Measurements from ENCODE around the gene MXRA7.

MXRA7 gene

GRCh38 chr17:76737082-76737675, 26.4 kb upstream of the MXRA7 start, which contains the start of gene SRSF2 (continued):
- TF ChIP-seq ZNF341 (tag by site-specific recombination; IDR thresholded peaks at IDR 0.05; ENCODE audit: low read depth) (peak; percentile 26), SP7 (tag by site-specific recombination; IDR thresholded peaks at IDR 0.05) (peak; percentile 42; the same call in 1 of the 2 replicates), YY2 (tag by site-specific recombination; IDR thresholded peaks at IDR 0.05) (peak; percentile 87), ZNF148 (tag by site-specific recombination; IDR thresholded peaks at IDR 0.05; ENCODE audit: borderline replicate concordance) (peak; percentile 60; the same call in 1 of the 2 replicates), TCF7L2 (IDR thresholded peaks at IDR 0.05; ENCODE audit: borderline replicate concordance, low read depth, low read length) (no peak), ZBTB6 (tag by site-specific recombination; IDR thresholded peaks at IDR 0.05) (0 out of 2 replicates have a peak, but pooled peaks have one; percentile 8), ZFP69B (tag by site-specific recombination; IDR thresholded peaks at IDR 0.05) (peak; percentile 29; the same call in 1 of the 2 replicates), WT1 (tag by site-specific recombination; IDR thresholded peaks at IDR 0.05) (peak; percentile 46), ZNF2 (tag by site-specific recombination; IDR thresholded peaks at IDR 0.05) (peak; percentile 97)

GRCh38 chr17:76736349-76737081, 25.8 kb upstream of the MXRA7 start:
- CTCF ChIA-PET, result interaction anchor here (2.0 kb wide), 1 partner anchor 10 kb away, joined by 6 read pairs; the partner anchor contains the start of genes JMJD6 and METTL23
- Histone ChIP-seq H3K4me1 (ENCODE audit: control insufficient read depth, insufficient read depth, low read length) (peaks cover 19% of the 10 kb centered on the region), H3K4me3 (ENCODE audit: low read depth, low read length) (peak overlapping the region; percentile 67), H3K9me3 (ENCODE audit: control insufficient read depth, insufficient read depth, low read depth, low read length) (no peaks in the 10 kb centered on the region), H3K27ac (ENCODE audit: extremely low read depth, low read depth, low read length) (peak overlapping the region; percentile 99), H3K36me3 (ENCODE audit: control insufficient read depth in 2 of 2, insufficient read depth in 1 of 2, low read length in 2 of 2) (peaks cover 43 to 55% of the 10 kb centered on the region in 2 experiments)
- POLR2A ChIA-PET, result interaction anchor here (0.5 to 4.8 kb wide), 12 partner anchors 10 to 179 kb away, joined by 3 to 68 read pairs (median 8); partner anchors contain the start of genes JMJD6 and METTL23
- TF ChIP-seq ZNF596 (tag by site-specific recombination; IDR thresholded peaks at IDR 0.05) (no peak), ZNF610 (tag by site-specific recombination; IDR thresholded peaks at IDR 0.05; ENCODE audit: borderline replicate concordance) (no peak; the same call in 1 of the 2 replicates), ZSCAN16 (tag by site-specific recombination; IDR thresholded peaks at IDR 0.05) (no peak), ZNF24 (tag by site-specific recombination; IDR thresholded peaks at IDR 0.05) (no peak), ZNF701 (tag by site-specific recombination; IDR thresholded peaks at IDR 0.05) (no peak), YY1 (tag by site-specific recombination; IDR thresholded peaks at IDR 0.05) (peak; percentile 86), ZNF670 (tag by site-specific recombination; IDR thresholded peaks at IDR 0.05; ENCODE audit: low read depth) (no peak), ZNF473 (tag by site-specific recombination; IDR thresholded peaks at IDR 0.05) (no peak), EGR2 (tag by site-specific recombination; IDR thresholded peaks at IDR 0.05; ENCODE audit: low read depth) (peak; percentile 72), KLF7 (tag by site-specific recombination; IDR thresholded peaks at IDR 0.05; ENCODE audit: borderline replicate concordance) (peak; percentile 58; the same call in 1 of the 2 replicates), ZNF48 (tag by site-specific recombination; IDR thresholded peaks at IDR 0.05) (no peak), ZNF707 (tag by site-specific recombination; IDR thresholded peaks at IDR 0.05) (no peak), MEIS1 (CRISPR knock-in tag; IDR thresholded peaks at IDR 0.05; ENCODE audit: borderline replicate concordance) (peak; percentile 67; the same call in 1 of the 2 replicates), ZNF529 (tag by site-specific recombination; IDR thresholded peaks at IDR 0.05; ENCODE audit: insufficient replicate concordance) (no peak), ZNF362 (tag by site-specific recombination; IDR thresholded peaks at IDR 0.05) (no peak), AEBP2 (tag by site-specific recombination; IDR thresholded peaks at IDR 0.05; ENCODE audit: borderline replicate concordance) (no peak), GLI2 (tag by site-specific recombination; IDR thresholded peaks at IDR 0.05; ENCODE audit: borderline replicate concordance, low read depth) (no peak)

Data from HEK293 (cell line).